Endothelial cell of umbilical vein (primary cell): Measurements from ENCODE around the gene PPP1R26.

Experiments used
- MAX ChIP-seq: IDR thresholded peaks from 2 replicates; pipeline ENCODE4 v1.6.1; 2011; ENCODE audit not compliant: insufficient read depth, insufficient read length
- POLR2A ChIP-seq: IDR thresholded peaks from 2 replicates; pipeline ENCODE4 v1.6.1; 2012; ENCODE audit warnings: low read depth, mild to moderate bottlenecking, control low read depth, low read length
- TF ChIP-seq, protein P1 (sequence below), 2 donors: IDR thresholded peaks; 1 replicate in 1 of 2; 2 replicates in 1 of 2; pipeline ENCODE4 v1.5.1; 2011; ENCODE audit warnings: low read length in 2 of 2, mild to moderate bottlenecking in 2 of 2, moderate library complexity in 2 of 2, control low read depth in 1 of 2, inconsistent platforms in 1 of 2, low read depth in 1 of 2; ENCODE audit not compliant: insufficient read depth in 1 of 2; ENCODE audit errors: extremely low read depth in 1 of 2

GRCh38 chr9:135512241-135512603 is 32.6 kb downstream of the PPP1R26 start:
- TF ChIP-seq POLR2A (no peak), MAX (no peak)
- TF ChIP-seq, protein P1, sequence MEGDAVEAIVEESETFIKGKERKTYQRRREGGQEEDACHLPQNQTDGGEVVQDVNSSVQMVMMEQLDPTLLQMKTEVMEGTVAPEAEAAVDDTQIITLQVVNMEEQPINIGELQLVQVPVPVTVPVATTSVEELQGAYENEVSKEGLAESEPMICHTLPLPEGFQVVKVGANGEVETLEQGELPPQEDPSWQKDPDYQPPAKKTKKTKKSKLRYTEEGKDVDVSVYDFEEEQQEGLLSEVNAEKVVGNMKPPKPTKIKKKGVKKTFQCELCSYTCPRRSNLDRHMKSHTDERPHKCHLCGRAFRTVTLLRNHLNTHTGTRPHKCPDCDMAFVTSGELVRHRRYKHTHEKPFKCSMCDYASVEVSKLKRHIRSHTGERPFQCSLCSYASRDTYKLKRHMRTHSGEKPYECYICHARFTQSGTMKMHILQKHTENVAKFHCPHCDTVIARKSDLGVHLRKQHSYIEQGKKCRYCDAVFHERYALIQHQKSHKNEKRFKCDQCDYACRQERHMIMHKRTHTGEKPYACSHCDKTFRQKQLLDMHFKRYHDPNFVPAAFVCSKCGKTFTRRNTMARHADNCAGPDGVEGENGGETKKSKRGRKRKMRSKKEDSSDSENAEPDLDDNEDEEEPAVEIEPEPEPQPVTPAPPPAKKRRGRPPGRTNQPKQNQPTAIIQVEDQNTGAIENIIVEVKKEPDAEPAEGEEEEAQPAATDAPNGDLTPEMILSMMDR (IDR thresholded peaks at IDR 0.05; ENCODE audit: extremely low read depth in 1 of 2, insufficient read depth in 1 of 2, low read depth in 1 of 2, low read length in 2 of 2): no peak
